GM19452 (cell line): ENCODE measurements around the gene PLCG1.

Experiments used
- ATAC-seq: cut with Tn5 transposase; IDR thresholded peaks from one replicate; pipeline ENCODE4 v1.9.1; 2021; ENCODE audit not compliant: unreplicated experiment

Gene PLCG1

DNA sequence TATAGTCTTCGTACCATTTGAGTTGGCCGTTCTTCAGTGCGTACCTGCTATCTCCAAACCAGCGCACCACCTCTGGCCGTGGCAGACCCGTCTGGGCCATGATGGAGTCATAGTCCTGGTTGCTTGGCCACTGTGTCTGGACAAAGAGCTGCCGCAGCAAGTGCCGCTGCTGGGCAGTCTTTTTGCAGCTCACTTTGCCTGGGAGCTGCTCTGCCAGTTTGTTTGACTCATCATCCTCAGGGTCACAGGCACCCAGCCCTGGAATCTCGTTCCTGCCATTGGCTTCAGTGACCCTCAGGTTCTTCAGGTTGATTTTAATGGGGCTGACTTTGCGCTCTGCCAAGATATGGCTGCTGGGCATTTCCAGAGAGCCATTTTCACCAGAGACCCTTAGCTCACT lies 65.1 kb downstream of the PLCG1 start:
- no peak for ATAC-seq

DNA sequence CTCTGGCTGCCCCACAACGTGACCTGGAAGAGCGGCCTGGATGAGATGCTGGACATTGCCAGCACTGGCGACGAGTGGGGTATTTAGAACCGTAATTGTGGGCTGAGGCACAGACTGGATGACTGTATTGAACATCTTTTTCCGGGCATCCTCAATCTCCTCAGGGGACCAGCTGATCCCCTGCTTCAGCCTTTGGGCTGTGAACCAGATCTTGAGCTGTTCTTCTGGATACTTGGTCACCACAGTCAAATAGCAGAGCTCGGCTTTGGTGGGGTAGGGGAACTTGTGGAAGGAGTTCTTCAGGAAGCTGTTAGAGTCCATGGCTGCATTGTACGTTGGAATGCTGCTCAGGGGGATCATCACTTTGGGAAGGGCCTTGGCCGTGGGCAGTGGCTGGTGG lies 66.3 kb downstream of the PLCG1 start:
- ATAC-seq: no peak

DNA sequence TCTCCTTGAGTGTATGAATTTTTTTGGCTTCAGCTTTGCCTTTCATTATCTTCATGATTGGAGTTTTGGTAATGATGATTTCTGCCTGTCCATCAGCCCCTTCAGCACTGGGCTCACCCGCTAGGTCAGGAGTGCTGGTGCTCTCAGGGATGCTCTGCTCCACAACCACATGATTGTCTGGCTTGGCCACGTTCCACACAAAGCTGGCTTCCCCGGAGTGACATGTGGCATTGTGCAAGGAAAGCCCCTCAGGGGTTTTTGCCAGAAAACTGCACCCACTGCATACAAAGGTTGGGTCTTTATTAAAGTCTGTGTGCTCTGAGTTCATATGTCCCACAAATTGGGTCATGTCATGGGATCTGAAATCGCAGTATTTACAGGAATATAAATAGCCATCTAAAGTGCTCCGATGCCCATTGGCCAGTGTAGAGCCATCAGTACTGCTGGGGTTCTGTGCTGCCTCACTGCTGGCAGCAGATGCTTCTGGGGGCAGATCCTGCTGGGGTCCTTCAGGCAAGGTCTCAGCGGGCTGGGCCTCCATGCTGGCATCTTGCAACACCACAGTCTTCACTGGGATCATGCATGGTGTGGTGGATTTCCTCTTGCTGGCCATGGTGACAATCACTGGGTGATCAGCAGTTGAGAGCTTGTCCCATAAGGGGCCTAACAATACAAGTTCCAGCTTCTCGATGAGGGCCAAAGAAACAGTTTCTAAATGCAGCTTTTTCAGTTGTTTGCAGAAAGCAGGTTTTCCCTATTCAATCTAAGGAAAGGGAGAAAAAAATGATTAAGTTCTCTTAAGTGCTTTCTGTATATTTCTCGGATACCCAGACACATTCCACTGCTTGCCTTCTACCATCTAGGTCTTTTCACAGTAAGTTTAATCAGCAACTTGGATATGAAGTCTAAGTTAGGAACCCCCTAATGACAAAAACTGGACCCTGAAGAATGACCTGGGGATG lies 67.2 kb downstream of the PLCG1 start:
- no peak for ATAC-seq

DNA sequence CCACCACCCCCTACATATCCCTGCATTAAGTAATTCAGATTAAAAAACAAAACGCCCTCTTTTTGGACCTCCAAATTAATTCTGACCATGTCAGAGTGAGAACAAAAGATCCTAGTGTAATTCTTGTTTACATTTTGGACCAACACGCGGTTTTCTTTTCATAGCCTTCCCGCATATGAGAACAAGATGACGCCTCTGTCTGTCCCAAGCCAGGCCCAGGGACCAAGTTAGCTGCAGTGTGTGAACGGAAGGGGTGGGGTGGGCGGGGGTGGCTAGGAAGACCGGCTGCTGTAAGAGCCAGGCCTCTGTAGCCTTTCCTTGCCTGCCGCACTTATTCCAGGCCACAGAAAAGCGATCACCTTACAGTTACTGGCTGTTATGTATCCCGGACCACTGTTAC lies 68.0 kb downstream of the PLCG1 start:
- ATAC-seq: no peak

DNA sequence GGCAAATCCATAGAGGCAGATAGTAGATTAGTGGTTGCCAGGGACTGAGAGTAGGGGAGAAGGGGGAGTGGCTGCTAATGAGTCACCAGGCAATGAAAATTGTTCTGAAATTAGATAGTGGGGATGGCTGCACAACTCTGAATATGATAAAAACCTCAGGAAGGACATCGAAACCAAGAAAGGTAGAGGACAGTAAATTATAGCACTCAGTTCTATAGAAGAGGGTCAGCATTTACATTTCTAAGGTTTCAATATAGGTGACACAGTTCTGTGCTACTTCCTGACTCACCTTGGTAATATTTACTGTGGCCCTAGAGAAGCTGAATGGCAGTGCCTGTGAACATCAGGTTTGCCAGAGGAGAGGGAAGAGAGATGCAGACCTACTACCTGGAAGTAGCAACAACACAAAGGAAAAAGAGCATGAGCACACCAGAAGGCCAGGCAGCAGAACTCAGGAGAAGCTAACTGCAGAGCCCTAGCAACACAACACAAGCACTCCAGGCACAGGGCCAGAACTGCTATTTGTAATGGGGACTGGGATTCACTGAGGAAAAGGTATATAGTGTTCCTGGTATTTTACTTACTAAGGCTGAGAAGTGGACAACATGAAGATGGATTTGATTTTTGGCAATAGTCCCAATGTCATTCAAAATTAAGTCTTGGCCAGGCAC lies 75.9 kb downstream of the PLCG1 start:
- ATAC-seq: no peak

DNA sequence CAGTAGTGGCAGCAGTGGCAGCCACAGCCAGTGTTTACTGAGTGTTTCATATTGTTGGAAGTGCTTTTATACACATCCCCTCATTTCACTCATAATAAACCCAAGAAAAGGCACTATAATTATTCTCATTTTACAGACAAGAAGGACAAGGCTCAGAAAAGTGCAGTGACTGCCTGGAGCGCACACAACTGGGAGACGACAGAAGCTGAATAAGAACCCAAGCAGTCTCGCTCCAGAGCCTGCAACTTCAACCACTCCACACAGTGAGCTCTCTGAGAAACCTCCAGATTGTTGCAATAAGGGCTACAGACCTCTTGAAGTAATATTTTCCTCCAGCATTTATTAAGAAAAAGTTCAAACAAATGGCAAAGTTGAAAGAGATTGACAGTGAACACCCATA lies 76.9 kb downstream of the PLCG1 start:
- no peak for ATAC-seq

DNA sequence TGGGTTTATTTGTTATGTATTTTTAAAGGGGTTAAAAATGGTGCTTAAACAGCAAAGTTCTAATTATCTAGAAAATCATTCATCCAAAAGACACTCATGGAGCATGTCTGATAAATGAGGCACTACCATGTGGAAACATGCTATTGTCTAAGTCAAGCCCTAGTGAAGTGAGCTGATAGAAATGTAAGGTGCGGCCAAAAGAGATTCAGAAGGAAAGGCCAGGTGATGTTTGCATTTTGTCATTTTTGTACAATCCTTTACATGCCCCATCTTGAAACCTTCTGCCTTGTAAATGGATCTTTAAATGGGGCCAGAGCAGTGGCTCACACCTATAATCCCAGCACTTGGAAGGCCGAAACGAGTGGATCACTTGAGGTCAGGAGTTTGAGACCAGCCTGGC lies 77.3 kb downstream of the PLCG1 start:
- ATAC-seq: no peak

DNA sequence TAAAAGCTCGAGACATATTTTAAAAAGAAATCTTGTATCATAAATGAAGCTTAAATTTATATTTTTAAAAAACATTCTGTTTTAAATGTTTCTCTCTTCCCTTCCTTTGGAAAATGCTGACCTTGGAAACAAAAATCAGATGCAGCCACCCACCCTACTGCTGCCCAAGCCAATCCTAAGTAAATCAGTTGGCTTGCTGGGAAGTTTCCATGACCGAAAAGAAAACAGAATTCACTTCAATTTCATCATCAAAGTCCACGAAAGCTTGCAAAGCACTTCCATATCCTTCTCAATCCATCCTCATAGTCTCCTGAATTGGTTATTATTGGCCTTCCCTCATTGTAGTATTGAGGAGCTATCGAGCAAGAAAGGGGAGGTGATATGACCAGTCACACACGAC lies 80.1 kb downstream of the PLCG1 start:
- no peak for ATAC-seq

DNA sequence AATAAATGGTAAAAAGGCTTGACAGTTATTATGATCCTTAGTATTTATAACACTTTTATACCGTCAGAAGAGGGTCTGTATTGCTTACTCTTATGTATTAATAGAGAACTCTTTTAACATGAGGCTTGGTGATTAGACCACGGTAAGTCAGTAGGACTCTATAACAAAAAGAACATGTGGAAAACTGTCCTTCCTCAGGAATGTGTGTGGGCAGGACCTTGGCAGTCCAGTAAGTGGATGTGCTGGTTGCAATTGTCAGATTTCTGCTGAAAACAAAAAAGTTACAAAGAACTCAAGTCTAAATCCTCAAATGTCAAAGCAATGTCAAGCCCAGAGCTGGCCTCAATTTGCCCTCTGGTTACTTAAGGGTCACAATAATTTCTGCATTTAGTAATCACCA lies 81.1 kb downstream of the PLCG1 start:
- no peak for ATAC-seq

DNA sequence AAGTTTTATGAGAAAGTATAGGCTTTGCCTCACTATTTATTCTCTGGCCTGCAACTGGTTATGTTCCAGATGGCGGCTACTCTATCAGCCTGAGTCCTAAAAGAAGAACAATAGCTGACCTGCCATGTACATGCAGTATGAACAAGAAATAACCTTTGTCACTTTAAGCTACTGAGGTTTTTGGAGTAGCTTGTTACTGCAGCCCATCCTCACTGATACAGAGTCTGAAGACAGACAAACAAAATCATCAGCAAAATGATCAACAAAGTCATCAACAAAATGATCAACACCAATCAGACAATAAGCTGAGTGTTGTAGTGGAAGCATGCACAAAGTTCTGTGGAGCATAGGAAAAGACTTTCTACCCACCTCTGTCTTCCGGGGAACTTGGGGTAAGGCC lies 82.5 kb downstream of the PLCG1 start:
- no peak for ATAC-seq

DNA sequence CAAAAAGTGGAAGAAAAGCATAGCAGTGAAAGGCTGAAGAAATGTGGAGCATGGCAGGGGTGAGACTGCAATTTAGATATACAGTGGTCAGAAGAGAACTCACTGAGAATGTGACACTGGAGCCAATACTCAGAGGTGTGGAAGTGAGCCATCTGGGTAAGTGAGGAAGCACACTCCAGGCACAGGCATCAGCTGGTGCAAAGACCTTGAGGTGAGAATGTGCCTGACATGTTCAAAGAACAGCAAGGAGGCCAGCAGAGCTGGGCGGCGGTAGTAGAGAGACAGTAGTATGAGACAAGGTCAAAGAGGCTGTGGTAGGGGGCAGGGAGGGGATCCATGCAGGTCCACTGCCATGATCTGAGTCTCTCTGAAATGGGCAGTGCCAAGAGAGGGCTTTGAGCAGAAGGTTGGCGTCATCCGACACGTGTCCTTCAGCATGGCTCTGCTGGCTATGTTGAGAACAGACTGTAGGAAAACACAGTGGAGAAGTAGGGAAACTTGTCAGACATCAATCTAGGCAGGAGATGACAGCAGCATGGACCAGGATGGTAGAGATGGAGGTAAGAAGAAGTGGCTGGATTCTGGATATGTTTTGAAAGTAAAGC lies 84.4 kb downstream of the PLCG1 start:
- no peak for ATAC-seq

DNA sequence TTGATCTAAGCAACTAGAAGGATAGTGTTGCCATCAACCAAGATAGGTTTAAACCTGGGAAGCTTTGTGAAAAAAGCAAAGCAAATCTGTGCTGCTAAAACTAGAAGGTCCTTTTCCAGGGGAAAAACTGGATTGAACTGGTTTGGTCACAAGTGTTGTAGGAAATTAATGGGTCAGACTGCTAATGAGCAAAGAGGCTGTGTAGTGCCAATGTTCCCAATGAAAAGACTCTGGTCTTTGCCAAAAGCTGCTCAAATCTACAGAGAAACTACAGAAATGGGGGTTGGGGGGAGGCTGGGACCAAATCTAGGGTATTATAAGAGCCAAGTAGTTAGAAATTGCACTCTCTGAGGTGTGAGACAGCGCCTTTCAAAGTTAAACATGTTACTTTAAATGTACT lies 85.0 kb downstream of the PLCG1 start:
- ATAC-seq: no peak

DNA sequence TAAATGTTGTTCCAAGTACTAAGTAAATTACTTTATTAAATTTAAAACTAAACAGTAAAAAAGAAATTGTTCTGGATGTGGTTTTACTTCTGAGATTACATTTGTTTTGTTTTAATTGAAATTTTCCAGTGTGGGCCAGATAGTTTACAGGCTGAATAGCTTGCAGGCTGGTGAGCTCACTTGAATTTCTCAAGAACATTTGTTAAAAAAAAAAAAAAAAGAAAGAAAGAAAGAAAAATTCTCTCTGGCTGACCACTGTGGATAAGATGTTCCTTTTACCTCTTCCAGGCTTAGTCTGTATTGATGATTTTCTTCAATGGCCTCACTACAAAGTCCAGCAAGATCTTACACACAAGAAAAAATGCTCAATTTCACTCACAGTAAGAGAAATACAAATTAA lies 85.4 kb downstream of the PLCG1 start:
- no peak for ATAC-seq

DNA sequence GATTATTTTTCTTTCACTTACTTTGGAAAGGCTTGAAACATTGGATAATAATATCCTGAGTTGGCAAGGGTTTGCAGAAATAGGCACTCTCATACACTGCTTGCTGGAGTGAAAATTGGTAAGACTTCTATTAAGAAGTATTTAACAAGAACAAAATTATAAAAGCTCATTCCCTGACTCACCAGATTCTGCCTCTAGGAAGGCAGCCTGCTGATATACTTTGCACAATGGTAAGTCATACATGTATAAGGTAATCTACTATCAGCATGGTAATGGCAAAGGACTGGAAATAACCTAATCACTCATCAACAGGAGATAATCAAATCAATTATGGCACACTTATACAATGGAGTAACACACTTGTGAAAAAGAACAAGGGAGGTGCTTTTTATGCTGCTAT lies 85.8 kb downstream of the PLCG1 start:
- no peak for ATAC-seq

DNA sequence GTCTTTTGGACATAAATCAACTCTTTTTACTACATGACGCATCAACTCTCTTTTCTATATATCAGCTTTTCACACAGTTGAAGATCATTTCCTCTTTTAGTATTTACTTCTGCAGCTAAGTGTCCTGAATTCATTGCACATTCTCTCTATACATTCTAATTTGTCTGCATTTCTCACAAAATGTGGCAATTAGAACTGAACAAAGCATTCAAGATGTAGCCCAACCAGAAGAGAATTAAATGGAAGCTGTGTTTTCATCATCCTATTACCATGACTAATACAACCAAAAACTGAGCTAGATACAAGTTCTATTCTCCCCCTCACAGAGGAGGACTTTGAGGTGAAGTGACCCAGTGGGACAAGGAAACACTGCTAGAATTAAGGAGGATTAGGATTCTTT lies 86.9 kb downstream of the PLCG1 start:
- ATAC-seq: no peak

DNA sequence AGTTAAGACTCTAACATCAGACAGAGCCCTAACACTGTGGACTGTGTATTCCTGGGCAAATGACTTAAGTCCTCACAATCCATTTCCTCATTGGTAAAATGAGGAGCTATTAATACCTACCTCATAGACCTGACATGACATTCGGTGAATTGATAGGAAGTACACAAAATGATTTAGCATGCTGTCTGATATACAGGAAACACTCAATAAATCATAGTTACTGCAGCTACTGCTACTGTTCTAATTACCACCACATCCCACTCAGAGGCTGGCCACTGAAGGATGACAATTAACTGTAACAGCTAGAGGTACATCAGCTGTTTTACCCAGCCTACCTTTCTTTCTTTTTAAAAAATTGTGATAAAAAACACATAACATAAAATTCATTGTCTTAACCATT lies 87.7 kb downstream of the PLCG1 start:
- ATAC-seq: no peak

DNA sequence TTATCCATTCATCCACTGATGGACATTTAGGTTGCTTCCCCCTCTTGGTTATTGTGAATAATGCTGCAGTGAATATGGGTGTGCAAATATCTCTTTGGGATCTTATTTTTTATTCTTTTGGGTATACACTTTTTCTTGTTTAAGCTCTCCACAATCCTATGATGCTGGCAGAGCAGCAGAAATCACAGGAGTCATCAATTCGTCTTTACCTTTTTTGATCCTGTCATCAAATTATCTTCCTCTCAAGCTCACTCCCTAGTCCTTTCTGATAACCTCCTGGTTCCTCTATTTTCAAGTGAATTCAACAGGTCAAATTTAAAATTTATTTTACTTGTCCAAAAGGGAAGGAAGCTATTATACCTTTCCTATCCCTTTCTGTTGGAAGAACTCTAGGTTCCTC lies 89.1 kb downstream of the PLCG1 start:
- no peak for ATAC-seq
